ENCODE data around the gene KATNAL2. TPM values are rescaled to one million over a fixed set of nuclear protein-coding genes. Genes with fewer than 3 reads are reported as not detected.
A peak's percentile ranks its signal among the peaks of the same experiment; 100 is the strongest.

The KATNAL2 gene

GRCh38 chr18:47150824-47151366, 233.5 kb downstream of the KATNAL2 start:
- H3K9ac ChIP-seq (ENCODE audit: low read depth, low read length, poor library complexity): peak overlapping the region; percentile 85
- peak overlapping the region; percentile 43 for H4K8ac ChIP-seq (ENCODE audit: low read depth, low read length)
- no peak overlapping the region for H3K14ac ChIP-seq (ENCODE audit: low read length)
- peak overlapping the region; percentile 54 for H3K27ac ChIP-seq (replicated peaks; ENCODE audit: low read length)
- no peak overlapping the region for H2BK120ac ChIP-seq (ENCODE audit: low read depth, low read length)
- no peak overlapping the region for H3K18ac ChIP-seq (ENCODE audit: low read length)
- peak overlapping the region; percentile 85 for H3K4me2 ChIP-seq (ENCODE audit: insufficient read depth, low read length, poor library complexity, severe bottlenecking)
- no peaks in the 10 kb centered on the region for H3K27me3 ChIP-seq (ENCODE audit: control insufficient read depth in 3 of 3, insufficient read depth in 3 of 3, low read depth in 1 of 3, low read length in 3 of 3)
- WGBS, 2 donors (ENCODE audit: extremely low coverage in 2 of 2, insufficient read length in 2 of 2, insufficient replicate concordance in 1 of 2): no CpG with 5 or more reads among the region's 13 CpGs
- H3K23ac ChIP-seq (ENCODE audit: low read depth, low read length, poor library complexity): no peak overlapping the region
- DNase-seq (ENCODE audit: low spot score): no peak
- no peak overlapping the region for H2BK15ac ChIP-seq (ENCODE audit: low read length)
- H3K36me3 ChIP-seq (replicated peaks in 1 of 2; ENCODE audit: control insufficient read depth in 2 of 2, insufficient read depth in 2 of 2, low read length in 2 of 2): peaks cover 0 to 26% of the 10 kb centered on the region in 2 donors
- peaks cover 2% of the 10 kb centered on the region for H3K79me1 ChIP-seq (ENCODE audit: low read depth, low read length)
- H2BK5ac ChIP-seq (ENCODE audit: low read length): peak overlapping the region; percentile 69
- no peak overlapping the region for H4K91ac ChIP-seq (ENCODE audit: low read depth, low read length, poor library complexity)
- peaks cover 2 to 6% of the 10 kb centered on the region in 2 donors for H3K4me1 ChIP-seq (ENCODE audit: control insufficient read depth in 2 of 2, insufficient read depth in 1 of 2, low read depth in 1 of 2, low read length in 2 of 2)
- H2AK5ac ChIP-seq (ENCODE audit: low read depth, low read length): no peak overlapping the region
- no peak overlapping the region for H3K4ac ChIP-seq (ENCODE audit: low read length)
- H2BK12ac ChIP-seq (ENCODE audit: low read length): no peak overlapping the region
- H2AFZ ChIP-seq (ENCODE audit: low read length): peak overlapping the region; percentile 95
- H3K4me3 ChIP-seq (ENCODE audit: low read length in 2 of 2): peak overlapping the region; percentile 72 to 89
- H3K9me3 ChIP-seq (replicated peaks in 1 of 2; ENCODE audit: control insufficient read depth in 2 of 2, insufficient read depth in 1 of 2, low read depth in 1 of 2, low read length in 2 of 2): no peaks in the 10 kb centered on the region

- Histone ChIP-seq H2BK5ac (ENCODE audit: low read length) (no peak overlapping the region), H2BK120ac (ENCODE audit: low read depth, low read length) (no peak overlapping the region), H3K4me2 (ENCODE audit: insufficient read depth, low read length, poor library complexity, severe bottlenecking) (no peak overlapping the region), H2AK5ac (ENCODE audit: low read depth, low read length) (no peak overlapping the region), H3K23ac (ENCODE audit: low read depth, low read length, poor library complexity) (no peak overlapping the region), H3K4ac (ENCODE audit: low read length) (no peak overlapping the region), H3K14ac (ENCODE audit: low read length) (no peak overlapping the region), H3K27ac (replicated peaks; ENCODE audit: low read length) (no peak overlapping the region), H3K4me1 (ENCODE audit: control insufficient read depth in 2 of 2, insufficient read depth in 1 of 2, low read depth in 1 of 2, low read length in 2 of 2) (peaks cover 2 to 6% of the 10 kb centered on the region in 2 donors), H4K8ac (ENCODE audit: low read depth, low read length) (no peak overlapping the region), H2BK15ac (ENCODE audit: low read length) (no peak overlapping the region), H3K4me3 (ENCODE audit: low read length in 2 of 2) (peak overlapping the region in 1 of 2 donors; percentile 72), H2BK12ac (ENCODE audit: low read length) (no peak overlapping the region), H3K79me1 (ENCODE audit: low read depth, low read length) (peaks cover 2% of the 10 kb centered on the region), H3K36me3 (replicated peaks in 1 of 2; ENCODE audit: control insufficient read depth in 2 of 2, insufficient read depth in 2 of 2, low read length in 2 of 2) (peaks cover 0 to 30% of the 10 kb centered on the region in 2 donors), H3K9me3 (replicated peaks in 1 of 2; ENCODE audit: control insufficient read depth in 2 of 2, insufficient read depth in 1 of 2, low read depth in 1 of 2, low read length in 2 of 2) (no peaks in the 10 kb centered on the region), H4K91ac (ENCODE audit: low read depth, low read length, poor library complexity) (no peak overlapping the region), H3K9ac (ENCODE audit: low read depth, low read length, poor library complexity) (no peak overlapping the region), H3K27me3 (ENCODE audit: control insufficient read depth in 3 of 3, insufficient read depth in 3 of 3, low read depth in 1 of 3, low read length in 3 of 3) (no peaks in the 10 kb centered on the region), H3K18ac (ENCODE audit: low read length) (no peak overlapping the region), H2AFZ (ENCODE audit: low read length) (no peak overlapping the region)
- DNase-seq (ENCODE audit: low spot score): no peak
Measured at GRCh38 chr18:47151439-47151838, 234.0 kb downstream of the KATNAL2 start.

Small RNA genes lying within 50 kb of the gene (small RNA-seq; reads per million reads assigned to genes)
- not detected for gene AC012254.4 (ENCODE audit: insufficient read depth)

All from neuronal stem cell (in vitro differentiated cells).